Gastroesophageal sphincter (tissue), 3 donors: ENCODE data around the gene HIGD1A.

Experiments
- CTCF ChIP-seq, 4 experiments: fragments of 200-600 bp in 2 of 4; fragments of 450-650 bp in 2 of 4; sonication (generic) in 1 of 4; IDR thresholded peaks; one replicate each; pipeline ENCODE4 v1.5.1; 2017 to 2019; ENCODE audit warnings: antibody characterized with exemption in 4 of 4, mild to moderate bottlenecking in 2 of 4, moderate library complexity in 2 of 4
- POLR2A ChIP-seq, 2 donors: fragments of 450-650 bp; IDR thresholded peaks; one replicate each; pipeline ENCODE4 v1.6.1; 2017; ENCODE audit warnings: antibody characterized with exemption in 2 of 2, mild to moderate bottlenecking in 2 of 2, moderate library complexity in 1 of 2
- POLR2AphosphoS5 ChIP-seq: sonication (generic); formaldehyde crosslinking; IDR thresholded peaks from one replicate; pipeline ENCODE4 v1.6.1; 2017; ENCODE audit warnings: antibody characterized with exemption

GRCh38 chr3:42745291-42745745 is 59.0 kb downstream of the HIGD1A start:
- TF ChIP-seq POLR2A (IDR thresholded peaks at IDR 0.05) = no peak
- no peak for TF ChIP-seq CTCF (IDR thresholded peaks at IDR 0.05)
- TF ChIP-seq POLR2AphosphoS5 = no peak
